Activated CD4-positive, alpha-beta T cell treated with anti-CD3 and anti-CD28 coated beads for 4 hours (primary cell): ENCODE results near the gene ALG6.
A peak's percentile ranks its signal among the peaks of the same experiment; 100 is the strongest.

ENCODE experiments used
- DNase-seq, 2 donors: peaks; one replicate each; pipeline ENCODE4 v3.0.0-alpha.2; 2020

The ALG6 gene

GRCh38 chr1:63367215-63368103, at the start of gene ALG6:
Gene ALG6, plus strand, starts transcription at chr1:63367627. Its CDS starts 3,351 bp downstream, at chr1:63370978.
- peak; percentile 87 to 88 for DNase-seq

GRCh38 chr1:63317817-63318152, 49.6 kb upstream of the ALG6 start:
- no peak for DNase-seq

- no peak for DNase-seq
These were observed 49.0 kb upstream of the ALG6 start for GRCh38 chr1:63318201-63318979.

GRCh38 chr1:63319046-63320021, 48.1 kb upstream of the ALG6 start:
- DNase-seq: no peak

GRCh38 chr1:63320022-63320721, 47.3 kb upstream of the ALG6 start:
- DNase-seq: no peak

GRCh38 chr1:63321066-63321784, 46.2 kb upstream of the ALG6 start:
- DNase-seq: no peak

GRCh38 chr1:63321785-63322113, 45.7 kb upstream of the ALG6 start:
- no peak for DNase-seq

- no peak for DNase-seq
These were observed 45.1 kb upstream of the ALG6 start, which contains the start of gene FOXD3 for GRCh38 chr1:63322114-63322943. Gene FOXD3, plus strand, starts transcription at chr1:63322567. Its CDS starts 492 bp downstream, at chr1:63323059.

GRCh38 chr1:63322944-63323864, 44.2 kb upstream of the ALG6 start:
- peak; percentile 27 to 45 for DNase-seq

- no peak for DNase-seq
These were observed 43.3 kb upstream of the ALG6 start for GRCh38 chr1:63323865-63324778.

GRCh38 chr1:63324779-63325119, 42.7 kb upstream of the ALG6 start:
- DNase-seq: no peak

GRCh38 chr1:63325279-63325985, 42.0 kb upstream of the ALG6 start:
- DNase-seq: no peak

- no peak for DNase-seq
These were observed 41.3 kb upstream of the ALG6 start for GRCh38 chr1:63326106-63326472.

- no peak for DNase-seq
These were observed 40.7 kb upstream of the ALG6 start for GRCh38 chr1:63326473-63327380.

- no peak for DNase-seq
These were observed 39.9 kb upstream of the ALG6 start for GRCh38 chr1:63327417-63328054.

GRCh38 chr1:63328122-63328521, 39.3 kb upstream of the ALG6 start:
- DNase-seq: no peak
